GM12878 (cell line): ENCODE data around the gene IGFBP6. TPM values are rescaled to one million over a fixed set of nuclear protein-coding genes. Genes with fewer than 3 reads are reported as not detected.

Source experiments
- ATAC-seq: fragments of 200-7000 bp; cut with Tn5 transposase; 3 replicates; pipeline ENCODE4 v1.9.1; 2020; ENCODE audit warnings: mild to moderate bottlenecking, moderate library complexity
- BruUV-seq: library from RNA; stranded (reverse); fragments of 400-500 nt; replicated peaks from 2 replicates; lab custom pipeline; 2021; lab: Mats Ljungman, UMichigan
- CTCF ChIA-PET: fragments of 300-600 bp; sonication (Branson Sonifier 250); formaldehyde crosslinking; extraction: SDS; loops from one replicate; lab custom pipeline; 2021; ENCODE audit warnings: inconsistent platforms; lab: Yijun Ruan, JAX
- POLR2A ChIA-PET: fragments of 350-600 bp; formaldehyde crosslinking; extraction: SDS; loops from one replicate; lab custom pipeline; 2021; ENCODE audit warnings: inconsistent platforms; lab: Charles Lee
- RAD21 ChIA-PET: fragments of 300-600 bp; sonication (Branson Sonifier 250); formaldehyde crosslinking; loops from one replicate; lab custom pipeline; 2023; ENCODE audit warnings: antibody characterized with exemption; ENCODE audit not compliant: unreplicated experiment; lab: Charles Lee
- SMC1A ChIA-PET: fragments of 300-600 bp; sonication (Branson Sonifier 250); formaldehyde crosslinking; loops from one replicate; lab custom pipeline; 2023; ENCODE audit not compliant: unreplicated experiment, uncharacterized antibody; lab: Charles Lee
- DNase-seq: peaks from one replicate; pipeline ENCODE4 v3.0.0-alpha.2; 2011; ENCODE audit warnings: low read depth, low spot score
- FAIRE-seq: peaks from 3 replicates; lab custom pipeline; 2011; peaks lifted over from hg19 to GRCh38; lab: Jason Lieb, UNC
- H2AFZ ChIP-seq: 2 replicates; pipeline ENCODE4 v1.6.0; 2011; ENCODE audit warnings: low read depth, low read length, control low read depth; ENCODE audit not compliant: control insufficient read depth
- H3K27ac ChIP-seq: 2 replicates; pipeline ENCODE4 v1.5.1; 2011; ENCODE audit warnings: control low read depth; ENCODE audit not compliant: control insufficient read depth, insufficient read depth
- H3K27me3 ChIP-seq, 2 experiments: replicated peaks in 1 of 2; 2 replicates each; pipeline versions ENCODE4 v1.6.0 to v1.6.1; 2011; ENCODE audit warnings: low read length in 1 of 2; ENCODE audit not compliant: control insufficient read depth in 2 of 2, insufficient read depth in 2 of 2
- H3K36me3 ChIP-seq, 2 experiments: 2 replicates each; pipeline ENCODE4 v1.5.1; 2011; ENCODE audit warnings: low read length in 1 of 2; ENCODE audit not compliant: control insufficient read depth in 2 of 2, insufficient read depth in 2 of 2
- H3K4me1 ChIP-seq: 2 replicates; pipeline ENCODE4 v1.6.1; 2011; ENCODE audit warnings: mild to moderate bottlenecking, low read length, moderate library complexity, mixed read lengths; ENCODE audit not compliant: control insufficient read depth, insufficient read depth
- H3K4me2 ChIP-seq: 2 replicates; pipeline ENCODE4 v1.6.0; 2011; ENCODE audit warnings: control low read depth; ENCODE audit not compliant: control insufficient read depth, insufficient read depth
- H3K4me3 ChIP-seq: fragments of 200-600 bp; sonication (generic); 2 replicates; pipeline ENCODE4 v1.5.1; 2016
- H3K79me2 ChIP-seq: 2 replicates; pipeline ENCODE4 v1.6.0; 2011; ENCODE audit warnings: low read length; ENCODE audit not compliant: control insufficient read depth, insufficient read depth
- H3K9ac ChIP-seq: 2 replicates; pipeline ENCODE4 v1.8.0; 2011; ENCODE audit warnings: low read length, control low read depth, mixed read lengths; ENCODE audit not compliant: control insufficient read depth, insufficient read depth
- H3K9me3 ChIP-seq: replicated peaks from 3 replicates; pipeline ENCODE4 v1.5.1; 2011; ENCODE audit warnings: mild to moderate bottlenecking, low read length; ENCODE audit not compliant: control insufficient read depth, insufficient read depth
- H4K20me1 ChIP-seq: 2 replicates; pipeline ENCODE4 v1.6.0; 2011; ENCODE audit not compliant: control insufficient read depth, insufficient read depth
- ATF3 ChIP-seq: IDR thresholded peaks from 2 replicates; pipeline ENCODE4 v1.6.1; 2011; ENCODE audit warnings: low read depth, mild to moderate bottlenecking, low read length, moderate library complexity, borderline replicate concordance; ENCODE audit errors: extremely low read depth
- FOXM1 ChIP-seq: IDR thresholded peaks from 2 replicates; pipeline ENCODE4 v1.6.1; 2012; ENCODE audit warnings: low read depth, mild to moderate bottlenecking, inconsistent platforms, low read length, moderate library complexity
- NR2C2 ChIP-seq: IDR thresholded peaks from 2 replicates; pipeline ENCODE4 v1.6.1; 2011; ENCODE audit warnings: borderline replicate concordance, low read depth; ENCODE audit not compliant: control insufficient read depth, insufficient read length
- SMAD5 ChIP-seq: IDR thresholded peaks from 2 replicates; pipeline ENCODE4 v1.6.1; 2016; ENCODE audit warnings: antibody characterized with exemption, low read depth
- SMC3 ChIP-seq: IDR thresholded peaks from 2 replicates; pipeline ENCODE4 v1.6.1; 2011; ENCODE audit warnings: low read length, improper control_type of control experiment, borderline replicate concordance
- SREBF2 ChIP-seq: IDR thresholded peaks from 2 replicates; pipeline ENCODE4 v1.6.1; 2012; ENCODE audit warnings: mild to moderate bottlenecking, low read length
- STAT1 ChIP-seq: fragments of 450-650 bp; conservative IDR thresholded peaks from 2 replicates; pipeline ENCODE4 v1.6.1; 2014; ENCODE audit warnings: antibody characterized with exemption, mild to moderate bottlenecking
- SUPT20H ChIP-seq: IDR thresholded peaks from 2 replicates; pipeline ENCODE4 v1.6.1; 2011; ENCODE audit warnings: low read depth, mild to moderate bottlenecking, low read length, moderate library complexity, borderline replicate concordance; ENCODE audit not compliant: control insufficient read depth
- ZNF207 ChIP-seq: fragments of 450-650 bp; IDR thresholded peaks from 2 replicates; pipeline ENCODE4 v1.6.1; 2014; ENCODE audit warnings: antibody characterized with exemption, mild to moderate bottlenecking, borderline replicate concordance
- ZNF24 ChIP-seq: fragments of 450-650 bp; IDR thresholded peaks from 2 replicates; pipeline ENCODE4 v1.6.1; 2017; ENCODE audit warnings: antibody characterized with exemption, mild to moderate bottlenecking
- WGBS: methylation state at CpG from one replicate; pipeline ENCODE4 v1.1.6; 2016; ENCODE audit warnings: low lambda C conversion rate; ENCODE audit not compliant: insufficient replicate concordance, insufficient coverage; ENCODE audit errors: missing lambda C conversion rate; 5-methylcytosine and 5-hydroxymethylcytosine counted together
- in situ Hi-C: fragments of 300-500 bp; cut with MboI; formaldehyde crosslinking; loops from 9 replicates; pipeline ENCODE4 v1.14.3; 2018; ENCODE audit warnings: mixed read lengths
- intact Hi-C: fragments of 100-400 bp; cut with micrococcal nuclease; formaldehyde crosslinking; loops from one replicate; pipeline ENCODE4 v1.14.2; 2022; ENCODE audit not compliant: unreplicated experiment
- polyA plus RNA-seq, 11 experiments: library from polyadenylated mRNA; depleted of rRNA in 4 of 11; unstranded in 6 of 11; stranded (reverse) in 5 of 11; fragments of >200 nt; fragmentation: Nextera tagmentation in 4 of 11; fragmentation: Illumina TruSeq in 1 of 11; extraction: Ambion mirVana in 4 of 11; extraction: Trizol in 1 of 11; gene quantifications; 1 replicate in 1 of 11; 2 replicates in 10 of 11; pipeline versions ENCODE4 v1.2.1 to v1.2.3, GENCODE V29; 2011 to 2016; ENCODE audit warnings: inconsistent platforms in 2 of 11, missing spikeins in 2 of 11, low read depth in 1 of 11
- total RNA-seq, 4 experiments: library from RNA; depleted of rRNA in 3 of 4; stranded (reverse); fragments of >200 nt in 3 of 4; fragmentation: Illumina TruSeq in 1 of 4; extraction: Trizol in 1 of 4; gene quantifications; 2 replicates each; pipeline versions ENCODE4 v1.2.1 to v1.2.3, GENCODE V29; 2013 to 2021

The IGFBP6 gene
- total and polyA plus RNA-seq, 10 of the 15 experiments (the other 5 are each of a cell fraction or from before 2014, with no cell fraction given): 0.09 to 0.87 (median 0.56) TPM; not detected in 3

- Histone ChIP-seq H3K4me2 (no peak overlapping the region), H4K20me1 (no peaks in the 10 kb centered on the region), H3K4me1 (no peaks in the 10 kb centered on the region; the same call in none of the 2 replicates), H3K36me3 (peaks cover 2 to 10% of the 10 kb centered on the region in 2 experiments; a peak in 3 of 4 replicates), H3K9ac (no peak overlapping the region), H3K9me3 (no peaks in the 10 kb centered on the region), H3K27me3 (no peaks in the 10 kb centered on the region), H2AFZ (no peak overlapping the region), H3K27ac (no peak overlapping the region), H3K79me2 (peaks cover 6% of the 10 kb centered on the region), H3K4me3 (no peak overlapping the region)
- in situ Hi-C loops: no loop called here
- ChIA-PET CTCF (interaction anchor here (1.1 to 13.2 kb wide), 4 partner anchors 11 to 81 kb away, joined by 3 to 177 read pairs (median 46); partner anchors contain the start of genes IGFBP6 and SOAT2), RAD21 (interaction anchor here (3.0 to 4.1 kb wide), 3 partner anchors 11 to 26 kb away, joined by 17 to 25 read pairs (median 18); partner anchors contain the start of gene SOAT2), SMC1A (interaction anchor here (4.6 kb wide), 1 partner anchor 11 kb away, joined by 19 read pairs; no protein-coding TSS in a partner anchor), POLR2A (interaction anchor here (1.1 to 1.6 kb wide), 2 partner anchors 9 to 71 kb away, joined by 4 to 5 read pairs; partner anchors contain the start of gene EIF4B)
- TF ChIP-seq SMAD5 (no peak), ATF3 (no peak), ZNF24 (no peak), SMC3 (no peak), NR2C2 (no peak), ZNF207 (no peak), SREBF2 (no peak), SUPT20H (no peak), STAT1 (no peak), FOXM1 (no peak)
- intact Hi-C loops: no loop called here
- no peak for FAIRE-seq
- DNase-seq: no peak
- 99% methylated on average over 8 of the region's 8 CpGs for WGBS
- BruUV-seq: no TSS peak
- no peak for ATAC-seq
These were observed 20.4 kb upstream of the IGFBP6 start for GRCh38 chr12:53077030-53077429.
